DND-41 (cell line): Measurements from ENCODE around the gene DLG1.

Experiments
- ATAC-seq: fragments of 200-7000 bp; cut with Tn5 transposase; 3 replicates; pipeline ENCODE4 v1.9.1; 2021; ENCODE audit warnings: low read depth; ENCODE audit not compliant: insufficient read depth
- DNase-seq: peaks from one replicate; pipeline ENCODE4 v3.0.0-alpha.2; 2020
- H2AFZ ChIP-seq: 2 replicates; pipeline ENCODE4 v1.6.0; 2012; ENCODE audit warnings: low read depth, low read length
- H3K27ac ChIP-seq: 2 replicates; pipeline ENCODE4 v1.5.1; 2012; ENCODE audit warnings: low read length, inconsistent platforms
- H3K27me3 ChIP-seq: fragments of 200-600 bp; sonication (generic); 2 replicates; pipeline ENCODE4 v1.6.0; 2012; ENCODE audit warnings: low read length, mild to moderate bottlenecking, inconsistent platforms; ENCODE audit not compliant: insufficient read depth, poor library complexity
- H3K36me3 ChIP-seq: 2 replicates; pipeline ENCODE4 v1.5.1; 2012; ENCODE audit warnings: low read length, inconsistent platforms; ENCODE audit not compliant: insufficient read depth
- H3K4me1 ChIP-seq: 2 replicates; pipeline ENCODE4 v1.5.1; 2012; ENCODE audit warnings: mild to moderate bottlenecking, low read length; ENCODE audit not compliant: insufficient read depth
- H3K4me2 ChIP-seq: 2 replicates; pipeline ENCODE4 v1.6.0; 2012; ENCODE audit warnings: mild to moderate bottlenecking, moderate library complexity, low read length, inconsistent platforms; ENCODE audit not compliant: insufficient read depth
- H3K4me3 ChIP-seq, 2 experiments: fragments of 200-600 bp in 1 of 2; shearing (Covaris generic) in 1 of 2; 2 replicates each; pipeline ENCODE4 v1.5.1; 2012 to 2016; ENCODE audit warnings: inconsistent platforms in 2 of 2, low read length in 2 of 2, mild to moderate bottlenecking in 2 of 2, low read depth in 1 of 2, moderate library complexity in 1 of 2
- H3K79me2 ChIP-seq: 2 replicates; pipeline ENCODE4 v1.6.0; 2012; ENCODE audit warnings: low read length, inconsistent platforms; ENCODE audit not compliant: insufficient read depth
- H3K9ac ChIP-seq: 2 replicates; pipeline ENCODE4 v1.6.0; 2012; ENCODE audit warnings: low read depth, mild to moderate bottlenecking, inconsistent platforms, low read length, moderate library complexity
- H3K9me3 ChIP-seq: 2 replicates; pipeline ENCODE4 v1.5.1; 2012; ENCODE audit warnings: low read length, moderate library complexity, mild to moderate bottlenecking, inconsistent platforms; ENCODE audit not compliant: insufficient read depth, severe bottlenecking
- H4K20me1 ChIP-seq: 2 replicates; pipeline ENCODE4 v1.6.0; 2012; ENCODE audit warnings: low read length; ENCODE audit not compliant: insufficient read depth
- EZH2 ChIP-seq: IDR thresholded peaks from 3 replicates; pipeline ENCODE4 v1.6.1; 2012; ENCODE audit warnings: borderline replicate concordance, low read depth, mild to moderate bottlenecking, moderate library complexity, low read length, inconsistent platforms; ENCODE audit not compliant: severe bottlenecking
- TF ChIP-seq, protein P1 (sequence below): IDR thresholded peaks from 2 replicates; pipeline ENCODE4 v1.5.1; 2012; ENCODE audit warnings: borderline replicate concordance, low read length, moderate library complexity, mild to moderate bottlenecking; ENCODE audit not compliant: poor library complexity, severe bottlenecking; ENCODE audit errors: extremely low read depth

Gene DLG1

DNA sequence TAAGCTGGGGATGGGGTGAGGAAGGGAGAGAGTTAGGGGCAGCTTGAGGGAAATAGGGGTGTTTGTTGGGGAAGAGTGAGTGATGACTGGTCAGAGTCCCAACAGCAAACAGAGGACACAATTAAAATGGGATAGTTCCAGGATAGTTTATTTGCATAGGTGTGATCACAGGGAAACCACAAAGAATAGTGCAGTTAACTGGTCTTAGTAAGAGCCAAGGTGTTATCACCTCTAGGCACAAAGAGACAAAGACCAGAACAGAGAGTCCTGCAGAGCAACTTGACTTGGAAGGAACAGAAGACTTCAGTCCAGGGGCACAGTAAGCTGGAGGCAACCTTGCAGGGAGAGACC, 42.1 kb upstream of the DLG1 start:
- Histone ChIP-seq H4K20me1 (no peaks in the 10 kb centered on the region), H3K4me1 (no peaks in the 10 kb centered on the region), H3K9me3 (no peaks in the 10 kb centered on the region), H3K4me2 (no peak overlapping the region), H3K27me3 (no peaks in the 10 kb centered on the region), H3K9ac (no peak overlapping the region), H3K36me3 (no peaks in the 10 kb centered on the region), H3K4me3 (no peak overlapping the region), H3K79me2 (no peaks in the 10 kb centered on the region), H3K27ac (no peak overlapping the region), H2AFZ (no peak overlapping the region)
- ATAC-seq (no peak), DNase-seq (no peak)
- TF ChIP-seq EZH2: no peak
- TF ChIP-seq, protein P1, sequence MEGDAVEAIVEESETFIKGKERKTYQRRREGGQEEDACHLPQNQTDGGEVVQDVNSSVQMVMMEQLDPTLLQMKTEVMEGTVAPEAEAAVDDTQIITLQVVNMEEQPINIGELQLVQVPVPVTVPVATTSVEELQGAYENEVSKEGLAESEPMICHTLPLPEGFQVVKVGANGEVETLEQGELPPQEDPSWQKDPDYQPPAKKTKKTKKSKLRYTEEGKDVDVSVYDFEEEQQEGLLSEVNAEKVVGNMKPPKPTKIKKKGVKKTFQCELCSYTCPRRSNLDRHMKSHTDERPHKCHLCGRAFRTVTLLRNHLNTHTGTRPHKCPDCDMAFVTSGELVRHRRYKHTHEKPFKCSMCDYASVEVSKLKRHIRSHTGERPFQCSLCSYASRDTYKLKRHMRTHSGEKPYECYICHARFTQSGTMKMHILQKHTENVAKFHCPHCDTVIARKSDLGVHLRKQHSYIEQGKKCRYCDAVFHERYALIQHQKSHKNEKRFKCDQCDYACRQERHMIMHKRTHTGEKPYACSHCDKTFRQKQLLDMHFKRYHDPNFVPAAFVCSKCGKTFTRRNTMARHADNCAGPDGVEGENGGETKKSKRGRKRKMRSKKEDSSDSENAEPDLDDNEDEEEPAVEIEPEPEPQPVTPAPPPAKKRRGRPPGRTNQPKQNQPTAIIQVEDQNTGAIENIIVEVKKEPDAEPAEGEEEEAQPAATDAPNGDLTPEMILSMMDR: no peak

GRCh38 chr3:197339841-197340520, 41.6 kb upstream of the DLG1 start:
- Histone ChIP-seq H3K36me3 (no peaks in the 10 kb centered on the region), H3K9me3 (no peaks in the 10 kb centered on the region), H3K4me1 (no peaks in the 10 kb centered on the region), H4K20me1 (no peaks in the 10 kb centered on the region), H3K79me2 (no peaks in the 10 kb centered on the region), H3K27ac (no peak overlapping the region), H3K4me2 (no peak overlapping the region), H2AFZ (no peak overlapping the region), H3K9ac (no peak overlapping the region), H3K4me3 (no peak overlapping the region), H3K27me3 (no peaks in the 10 kb centered on the region)
- DNase-seq (no peak), ATAC-seq (no peak)
- TF ChIP-seq EZH2: no peak

DNA sequence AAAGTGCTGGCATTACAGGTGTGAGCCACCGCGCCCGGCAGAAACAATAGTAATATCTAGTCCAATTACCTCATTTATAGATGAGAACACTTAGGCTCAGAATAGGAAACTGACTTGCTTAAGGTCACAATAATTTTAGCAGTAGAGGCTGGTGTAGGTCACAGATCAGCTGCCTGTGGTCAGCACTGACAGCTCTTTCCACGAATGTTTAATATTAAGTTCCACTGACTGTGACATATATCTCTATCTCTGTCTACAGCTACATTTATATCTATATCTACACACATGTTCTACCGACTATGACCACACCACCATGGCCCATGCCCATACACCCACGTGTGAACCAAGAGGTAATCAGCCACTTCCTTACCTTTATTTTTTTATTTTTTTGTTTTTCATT, 40.2 kb upstream of the DLG1 start:
- Histone ChIP-seq H3K27me3 (peaks cover 8% of the 10 kb centered on the region), H3K79me2 (no peaks in the 10 kb centered on the region), H3K9me3 (no peaks in the 10 kb centered on the region), H3K36me3 (no peaks in the 10 kb centered on the region), H2AFZ (no peak overlapping the region), H4K20me1 (no peaks in the 10 kb centered on the region), H3K27ac (no peak overlapping the region), H3K4me3 (no peak overlapping the region), H3K9ac (no peak overlapping the region), H3K4me2 (no peak overlapping the region), H3K4me1 (no peaks in the 10 kb centered on the region)
- TF ChIP-seq, protein P1: no peak
- TF ChIP-seq EZH2: no peak
- DNase-seq (no peak), ATAC-seq (no peak)

DNA sequence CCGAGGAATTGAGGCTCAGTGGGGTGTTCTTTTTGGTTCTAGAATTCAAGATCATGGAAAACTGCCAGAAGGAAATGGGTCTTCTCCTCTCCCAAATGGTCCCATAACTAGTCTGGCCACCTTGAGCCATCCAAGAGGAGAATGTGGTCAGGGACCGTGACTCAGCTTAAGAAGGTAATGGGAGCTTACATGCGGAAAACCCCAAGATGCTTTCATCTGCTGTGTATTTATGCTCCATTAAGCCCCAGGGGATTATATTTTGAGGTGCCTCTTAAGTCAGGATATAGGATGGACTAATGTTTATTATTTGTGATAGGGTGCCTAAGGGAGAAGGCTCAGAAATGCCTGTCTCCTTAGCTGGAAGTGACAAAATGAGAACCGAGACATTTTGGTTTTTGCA, 39.2 kb upstream of the DLG1 start:
- H3K9ac ChIP-seq: no peak overlapping the region
- H3K36me3 ChIP-seq: no peaks in the 10 kb centered on the region
- no peaks in the 10 kb centered on the region for H3K79me2 ChIP-seq
- TF ChIP-seq, protein P1: no peak
- no peak for TF ChIP-seq EZH2
- ATAC-seq (no peak), DNase-seq (no peak)
- H3K4me1 ChIP-seq: no peaks in the 10 kb centered on the region
- no peak overlapping the region for H2AFZ ChIP-seq
- no peak overlapping the region for H3K4me3 ChIP-seq
- no peaks in the 10 kb centered on the region for H4K20me1 ChIP-seq
- H3K27ac ChIP-seq: no peak overlapping the region
- H3K4me2 ChIP-seq: no peak overlapping the region
- H3K27me3 ChIP-seq: peaks cover 8% of the 10 kb centered on the region
- H3K9me3 ChIP-seq: no peaks in the 10 kb centered on the region
